Parathyroid adenoma (tissue), 2 donors: ENCODE results near the gene CYB561.

Experiments used
- H2AFZ ChIP-seq: fragments of 300-600 bp; sonication (generic); one replicate; pipeline ENCODE4 v1.7.0; 2017; ENCODE audit warnings: antibody characterized with exemption, mild to moderate bottlenecking
- H3K27ac ChIP-seq: fragments of 300-600 bp; sonication (generic); one replicate; pipeline ENCODE4 v1.7.0; 2017
- H3K27me3 ChIP-seq: fragments of 300-600 bp; sonication (generic); one replicate; pipeline ENCODE4 v1.7.0; 2017; ENCODE audit warnings: low read length; ENCODE audit not compliant: control insufficient read depth, insufficient read depth
- H3K36me3 ChIP-seq: fragments of 300-600 bp; sonication (generic); one replicate; pipeline ENCODE4 v1.7.0; 2017; ENCODE audit warnings: low read length; ENCODE audit not compliant: control insufficient read depth, insufficient read depth
- H3K4me1 ChIP-seq: fragments of 300-600 bp; sonication (generic); one replicate; pipeline ENCODE4 v1.7.0; 2017; ENCODE audit warnings: control low read depth
- H3K4me2 ChIP-seq: fragments of 300-600 bp; sonication (generic); one replicate; pipeline ENCODE4 v1.7.0; 2017; ENCODE audit warnings: low read length
- H3K4me3 ChIP-seq: fragments of 300-600 bp; sonication (generic); one replicate; pipeline ENCODE4 v1.7.0; 2017; ENCODE audit warnings: low read depth, low read length
- H3K79me2 ChIP-seq: fragments of 300-600 bp; sonication (generic); one replicate; pipeline ENCODE4 v1.7.0; 2017; ENCODE audit warnings: control low read depth
- H3K9ac ChIP-seq: fragments of 300-600 bp; sonication (generic); one replicate; pipeline ENCODE4 v1.7.0; 2017; ENCODE audit warnings: mild to moderate bottlenecking
- H3K9me3 ChIP-seq: fragments of 300-600 bp; sonication (generic); one replicate; pipeline ENCODE4 v1.7.0; 2017; ENCODE audit warnings: low read length; ENCODE audit not compliant: control insufficient read depth
- TF ChIP-seq, protein P1 (sequence below): fragments of 300-600 bp; sonication (generic); IDR thresholded peaks from one replicate; pipeline ENCODE4 v1.7.0; 2017; ENCODE audit warnings: antibody characterized with exemption, mild to moderate bottlenecking
- donor health status: primary hyperparathyroidism.

Gene CYB561

DNA sequence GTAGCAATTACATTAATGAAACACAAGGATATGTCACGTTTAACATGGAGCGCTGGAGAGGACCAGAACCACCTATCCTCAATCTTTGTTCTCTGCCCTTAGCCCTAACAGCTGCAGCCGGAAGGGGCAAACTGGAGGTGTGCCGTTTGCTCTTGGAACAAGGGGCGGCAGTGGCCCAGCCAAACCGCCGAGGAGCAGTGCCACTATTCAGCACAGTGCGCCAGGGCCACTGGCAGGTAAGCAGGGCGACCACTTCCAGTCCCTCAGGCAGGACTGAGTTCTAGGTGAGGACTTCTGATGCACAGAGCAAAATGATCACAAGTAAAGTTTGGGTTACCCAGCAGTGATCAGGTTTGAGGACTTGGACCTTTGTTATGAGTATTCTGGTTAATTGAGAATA lies 41.1 kb downstream of the CYB561 start:
- TF ChIP-seq, protein P1, sequence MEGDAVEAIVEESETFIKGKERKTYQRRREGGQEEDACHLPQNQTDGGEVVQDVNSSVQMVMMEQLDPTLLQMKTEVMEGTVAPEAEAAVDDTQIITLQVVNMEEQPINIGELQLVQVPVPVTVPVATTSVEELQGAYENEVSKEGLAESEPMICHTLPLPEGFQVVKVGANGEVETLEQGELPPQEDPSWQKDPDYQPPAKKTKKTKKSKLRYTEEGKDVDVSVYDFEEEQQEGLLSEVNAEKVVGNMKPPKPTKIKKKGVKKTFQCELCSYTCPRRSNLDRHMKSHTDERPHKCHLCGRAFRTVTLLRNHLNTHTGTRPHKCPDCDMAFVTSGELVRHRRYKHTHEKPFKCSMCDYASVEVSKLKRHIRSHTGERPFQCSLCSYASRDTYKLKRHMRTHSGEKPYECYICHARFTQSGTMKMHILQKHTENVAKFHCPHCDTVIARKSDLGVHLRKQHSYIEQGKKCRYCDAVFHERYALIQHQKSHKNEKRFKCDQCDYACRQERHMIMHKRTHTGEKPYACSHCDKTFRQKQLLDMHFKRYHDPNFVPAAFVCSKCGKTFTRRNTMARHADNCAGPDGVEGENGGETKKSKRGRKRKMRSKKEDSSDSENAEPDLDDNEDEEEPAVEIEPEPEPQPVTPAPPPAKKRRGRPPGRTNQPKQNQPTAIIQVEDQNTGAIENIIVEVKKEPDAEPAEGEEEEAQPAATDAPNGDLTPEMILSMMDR, result no peak
- no peaks in the 10 kb centered on the region for H3K27me3 ChIP-seq
- no peaks in the 10 kb centered on the region for H3K9me3 ChIP-seq
- H3K4me3 ChIP-seq, result no peak overlapping the region
- H2AFZ ChIP-seq, result no peak overlapping the region
- H3K79me2 ChIP-seq, result no peaks in the 10 kb centered on the region
- no peak overlapping the region for H3K27ac ChIP-seq
- H3K36me3 ChIP-seq, result no peaks in the 10 kb centered on the region
- H3K9ac ChIP-seq, result no peak overlapping the region
- peaks cover 7% of the 10 kb centered on the region for H3K4me1 ChIP-seq
- no peak overlapping the region for H3K4me2 ChIP-seq

DNA sequence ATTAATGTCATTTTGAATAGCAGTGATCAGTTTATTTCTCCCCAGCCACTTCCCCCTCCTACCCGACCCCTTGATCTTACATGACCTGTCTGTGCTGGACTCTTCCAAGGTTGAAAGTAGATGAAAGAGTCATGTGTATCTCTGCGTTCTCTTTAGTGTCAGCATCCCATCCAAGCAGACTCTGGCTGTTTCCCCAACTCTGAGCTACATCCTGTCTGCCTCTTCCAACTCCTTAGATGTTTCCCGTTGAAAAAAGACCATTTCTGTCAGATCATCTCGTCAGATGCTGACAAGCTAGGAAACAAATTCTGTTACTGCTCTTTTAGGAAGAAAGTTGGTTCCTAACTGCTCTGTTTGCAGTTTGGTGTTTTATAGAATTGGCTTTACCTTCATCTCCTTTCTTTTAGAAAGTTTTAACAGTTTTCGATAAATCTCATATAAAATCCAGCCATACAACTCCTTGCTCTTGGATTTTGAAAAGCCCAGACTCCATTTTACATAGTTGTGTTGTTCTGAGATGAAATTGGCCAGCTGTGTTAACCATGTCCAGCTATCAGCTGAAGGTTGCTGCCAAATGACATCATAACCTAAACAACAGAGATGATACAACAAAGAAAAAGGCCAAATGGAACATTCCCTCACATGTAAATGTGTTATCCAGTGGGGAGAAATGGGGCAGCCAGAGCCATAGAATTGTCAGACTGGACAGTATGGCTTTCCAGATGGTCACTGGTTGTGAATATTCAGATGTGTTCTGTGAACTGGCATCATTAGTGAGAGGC lies 43.5 kb downstream of the CYB561 start:
- H3K79me2 ChIP-seq, result no peaks in the 10 kb centered on the region
- H3K4me3 ChIP-seq, result no peak overlapping the region
- H3K36me3 ChIP-seq, result no peaks in the 10 kb centered on the region
- no peak overlapping the region for H3K9ac ChIP-seq
- peaks cover 7% of the 10 kb centered on the region for H3K4me1 ChIP-seq
- no peak overlapping the region for H2AFZ ChIP-seq
- no peaks in the 10 kb centered on the region for H3K27me3 ChIP-seq
- no peak overlapping the region for H3K4me2 ChIP-seq
- H3K9me3 ChIP-seq, result no peaks in the 10 kb centered on the region
- TF ChIP-seq, protein P1, result no peak
- H3K27ac ChIP-seq, result no peak overlapping the region

DNA sequence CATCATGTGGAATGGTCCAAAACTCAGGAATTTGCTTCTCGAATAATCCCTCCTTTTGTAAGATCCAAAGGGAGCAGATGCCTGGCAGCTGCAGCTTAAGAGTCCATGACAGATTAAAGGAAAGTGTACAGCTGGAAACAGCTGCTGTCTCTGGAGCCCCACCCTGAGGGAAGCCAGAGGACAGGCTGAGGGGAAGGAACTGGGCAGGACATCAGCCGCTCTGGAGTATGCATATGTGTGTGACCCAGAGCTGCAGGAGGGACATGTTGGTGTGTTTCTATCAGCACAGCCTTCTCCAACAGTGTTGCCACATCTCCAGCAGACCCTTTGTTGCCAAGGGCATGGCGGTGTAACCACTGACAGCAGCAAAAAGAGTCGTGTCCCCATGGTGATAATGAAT lies 46.2 kb downstream of the CYB561 start:
- Histone ChIP-seq H3K9ac (no peak overlapping the region), H2AFZ (no peak overlapping the region), H3K79me2 (no peaks in the 10 kb centered on the region), H3K9me3 (no peaks in the 10 kb centered on the region), H3K4me2 (no peak overlapping the region), H3K27me3 (no peaks in the 10 kb centered on the region), H3K36me3 (no peaks in the 10 kb centered on the region), H3K4me1 (no peaks in the 10 kb centered on the region), H3K27ac (no peak overlapping the region), H3K4me3 (no peak overlapping the region)
- TF ChIP-seq, protein P1, result no peak

DNA sequence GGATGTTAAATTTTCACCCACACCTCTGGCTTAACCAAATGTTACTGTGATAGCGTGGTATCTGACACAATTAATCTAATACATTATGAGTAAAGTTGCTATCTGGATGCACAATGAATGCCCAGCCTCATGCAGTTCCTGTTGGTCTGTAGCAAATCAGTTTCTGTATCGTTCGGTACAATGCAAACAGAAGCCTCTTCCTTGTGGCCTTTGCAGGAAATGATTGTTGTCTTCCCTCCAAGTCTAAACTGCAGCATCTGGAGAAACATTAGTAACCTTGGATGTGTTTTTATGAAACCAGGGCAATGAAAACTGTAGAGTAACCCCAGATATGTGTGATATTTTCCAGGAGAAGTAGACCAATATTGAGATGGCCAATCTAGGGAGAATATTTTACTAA lies 46.8 kb downstream of the CYB561 start:
- Histone ChIP-seq H3K9me3 (no peaks in the 10 kb centered on the region), H3K27ac (no peak overlapping the region), H3K27me3 (no peaks in the 10 kb centered on the region), H3K36me3 (no peaks in the 10 kb centered on the region), H3K9ac (no peak overlapping the region), H2AFZ (no peak overlapping the region), H3K4me3 (no peak overlapping the region), H3K4me1 (no peaks in the 10 kb centered on the region), H3K4me2 (no peak overlapping the region), H3K79me2 (no peaks in the 10 kb centered on the region)
- TF ChIP-seq, protein P1, result no peak

DNA sequence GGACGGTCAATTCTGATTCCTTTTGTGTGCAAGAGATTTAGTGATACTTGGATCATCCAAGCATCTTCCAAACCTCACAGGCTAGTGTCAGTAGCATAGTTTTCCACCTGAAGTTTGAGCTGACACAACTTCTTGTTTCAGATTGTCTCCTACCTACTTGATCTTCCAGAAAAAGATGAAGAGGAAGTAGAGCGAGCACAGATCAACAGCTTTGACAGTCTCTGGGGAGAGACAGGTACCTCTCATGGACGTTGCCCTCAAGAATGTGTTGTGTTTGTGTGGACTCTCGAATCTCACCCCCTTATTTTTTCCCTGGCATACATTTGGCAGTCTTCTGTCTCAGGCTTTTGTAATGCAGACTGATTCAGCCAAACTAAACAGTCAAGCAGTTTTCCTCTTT lies 47.4 kb downstream of the CYB561 start:
- Histone ChIP-seq H3K36me3 (no peaks in the 10 kb centered on the region), H3K79me2 (no peaks in the 10 kb centered on the region), H3K27me3 (no peaks in the 10 kb centered on the region), H3K4me1 (no peaks in the 10 kb centered on the region), H3K9me3 (no peaks in the 10 kb centered on the region), H2AFZ (no peak overlapping the region), H3K9ac (no peak overlapping the region), H3K27ac (no peak overlapping the region), H3K4me3 (no peak overlapping the region), H3K4me2 (no peak overlapping the region)
- TF ChIP-seq, protein P1, result no peak
